GM19238 (cell line): ENCODE measurements around the gene JARID2.

Experiments
- DNase-seq: peaks from one replicate; pipeline ENCODE4 v3.0.0; 2011; ENCODE audit warnings: low spot score; ENCODE audit not compliant: insufficient read length

Gene JARID2

DNA sequence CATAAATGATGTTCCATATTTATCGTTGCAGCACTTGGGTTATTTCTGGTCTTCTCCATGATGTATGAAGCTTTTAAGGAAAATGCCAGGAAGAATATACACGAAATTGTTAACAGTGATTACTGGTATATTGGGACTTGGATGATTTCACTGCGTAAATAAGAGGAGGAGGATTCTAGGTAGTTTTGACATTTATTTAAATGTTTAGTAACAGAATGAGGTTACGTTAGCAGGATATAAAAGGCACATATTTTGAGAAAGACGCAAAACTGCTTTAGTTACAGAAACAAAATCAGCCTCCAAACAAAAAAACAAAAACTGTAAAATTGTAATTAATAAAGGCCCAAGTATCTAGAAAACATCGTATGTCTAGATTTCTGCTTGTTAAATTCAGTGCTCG, 147.7 kb downstream of the JARID2 start:
- DNase-seq, result no peak

DNA sequence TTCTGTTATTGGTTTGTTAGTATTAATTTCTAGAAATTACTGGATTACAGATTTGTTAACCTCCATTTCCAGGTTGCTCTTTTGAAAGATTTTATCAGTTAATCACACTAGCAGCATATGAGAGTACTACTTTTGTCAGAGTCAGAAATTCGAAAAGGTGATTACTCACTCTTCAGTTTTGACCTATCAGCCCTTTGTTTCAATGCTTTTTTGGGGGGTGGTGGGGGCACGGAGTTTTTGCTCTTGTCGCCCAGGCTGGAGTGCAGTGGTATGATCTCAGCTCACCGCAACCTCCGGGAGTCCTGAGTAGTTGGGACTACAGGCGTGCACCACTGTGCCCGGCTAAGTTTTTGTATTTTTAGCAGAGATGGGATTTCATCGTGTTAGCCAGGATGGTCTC, 149.2 kb downstream of the JARID2 start:
- DNase-seq, result no peak

DNA sequence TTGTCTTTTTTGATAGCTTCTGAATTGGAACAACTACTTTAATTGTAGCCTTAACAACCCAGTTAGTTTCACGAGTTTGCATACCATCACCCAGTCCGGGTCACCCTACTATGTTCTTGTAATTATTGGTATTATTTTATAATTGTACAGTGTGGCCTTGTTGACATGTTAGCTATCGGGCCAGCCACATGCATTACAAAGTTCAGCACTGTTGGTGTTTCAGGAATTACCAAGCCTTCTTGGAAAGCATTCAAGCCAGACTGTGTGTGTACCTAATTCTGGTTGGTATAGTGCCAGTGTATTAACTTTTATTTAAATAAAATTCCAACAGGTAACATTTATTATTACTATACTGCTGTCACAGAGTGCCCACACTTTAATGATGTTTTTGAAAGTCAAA, 150.9 kb downstream of the JARID2 start:
- no peak for DNase-seq

DNA sequence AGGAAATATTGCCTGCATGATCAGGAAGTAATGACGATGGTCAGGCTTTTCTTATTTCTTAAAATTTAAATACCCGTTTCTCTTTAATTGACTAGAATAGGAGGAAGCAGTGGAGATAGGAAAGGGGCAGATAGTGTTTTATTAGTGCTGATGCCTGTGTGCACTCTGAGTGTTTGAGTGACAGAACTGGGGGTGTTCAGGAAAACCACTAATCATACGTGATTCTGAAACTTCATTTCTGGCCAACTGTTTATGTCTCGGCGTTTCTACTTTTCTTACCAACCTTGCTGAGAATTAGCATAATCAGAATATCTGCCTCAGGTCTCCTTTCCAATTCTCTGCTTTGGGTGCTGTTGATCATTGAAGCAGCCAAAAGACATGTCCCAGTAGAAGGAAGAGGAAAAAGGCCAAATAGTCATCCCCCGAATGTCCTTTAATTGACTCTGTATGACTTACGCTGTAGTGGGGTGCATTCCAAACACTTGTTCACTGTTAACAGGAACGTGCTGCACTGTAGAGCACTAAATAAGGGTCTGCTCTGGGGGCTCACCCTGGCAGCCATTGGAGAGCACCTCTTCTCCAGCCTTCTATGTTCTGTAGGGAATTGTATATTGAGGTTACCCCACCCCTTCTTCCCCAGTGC, 152.9 kb downstream of the JARID2 start:
- no peak for DNase-seq

DNA sequence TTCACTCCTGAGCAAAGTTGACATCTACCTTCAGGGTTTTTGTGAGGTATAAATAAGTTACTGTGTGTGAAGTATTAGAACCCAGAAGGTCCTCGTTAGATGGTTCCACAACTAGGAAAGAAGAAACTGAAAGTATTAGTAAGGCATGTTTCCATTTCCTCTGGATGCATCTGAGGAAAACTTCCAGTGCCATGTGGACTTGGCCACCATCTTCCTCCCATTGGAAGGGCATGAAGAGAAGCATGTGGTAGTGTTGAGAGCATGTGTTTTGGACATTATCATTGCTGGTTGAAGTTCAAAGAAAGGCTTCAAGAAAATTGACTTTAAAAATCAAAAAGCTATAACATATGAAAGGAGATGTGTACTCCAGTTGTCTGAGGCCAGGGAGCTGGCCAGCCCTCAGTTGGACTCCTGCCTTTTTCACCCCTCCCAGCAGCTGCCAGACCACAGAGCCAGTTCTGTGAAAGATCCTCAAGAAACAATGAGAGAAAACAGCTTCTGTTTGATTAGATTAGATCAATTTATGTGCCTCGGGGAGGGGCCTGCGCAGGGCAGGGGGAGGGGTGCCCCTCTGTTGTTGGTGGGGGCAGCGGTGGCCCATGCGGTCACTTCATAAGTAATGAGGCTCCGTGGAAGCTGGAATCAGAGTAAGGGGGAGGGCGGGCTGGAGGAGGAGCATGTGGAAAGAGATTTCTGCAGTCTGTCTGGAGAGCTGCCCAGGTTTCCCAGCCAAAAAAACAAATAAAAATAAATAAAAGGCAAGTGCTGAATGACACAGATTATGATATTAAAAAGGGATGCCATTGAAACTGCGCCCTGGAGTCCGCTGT, 154.0 kb downstream of the JARID2 start:
- no peak for DNase-seq

- DNase-seq, result no peak
Observed at GRCh38 chr6:15400572-15401004, 154.7 kb downstream of the JARID2 start.

DNA sequence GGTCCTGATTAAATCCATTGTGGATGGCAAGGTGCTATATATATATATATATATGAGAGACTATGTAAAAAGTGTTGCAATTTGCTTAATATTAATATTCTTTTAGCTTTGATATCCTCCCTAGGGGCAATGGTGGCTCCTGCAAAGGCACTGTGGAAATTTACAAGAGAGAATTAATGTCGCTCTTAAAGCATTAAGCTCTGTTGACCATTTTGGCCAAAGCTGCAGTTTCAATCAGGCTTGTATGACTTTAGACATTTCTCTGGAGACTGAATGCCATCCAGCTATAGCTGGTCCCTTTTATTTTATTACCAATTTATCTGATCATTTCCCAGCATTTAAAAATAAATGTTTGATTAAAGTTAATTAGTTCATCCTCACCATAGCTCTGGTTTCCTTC, 155.3 kb downstream of the JARID2 start:
- DNase-seq, result no peak

- no peak for DNase-seq
Observed at GRCh38 chr6:15401769-15402250, 155.9 kb downstream of the JARID2 start.

- no peak for DNase-seq
Observed at GRCh38 chr6:15402406-15403045, 156.7 kb downstream of the JARID2 start.

- no peak for DNase-seq
Observed at GRCh38 chr6:15403094-15403755, 157.4 kb downstream of the JARID2 start.

- no peak for DNase-seq
Observed at GRCh38 chr6:15404685-15404980, 158.8 kb downstream of the JARID2 start.

DNA sequence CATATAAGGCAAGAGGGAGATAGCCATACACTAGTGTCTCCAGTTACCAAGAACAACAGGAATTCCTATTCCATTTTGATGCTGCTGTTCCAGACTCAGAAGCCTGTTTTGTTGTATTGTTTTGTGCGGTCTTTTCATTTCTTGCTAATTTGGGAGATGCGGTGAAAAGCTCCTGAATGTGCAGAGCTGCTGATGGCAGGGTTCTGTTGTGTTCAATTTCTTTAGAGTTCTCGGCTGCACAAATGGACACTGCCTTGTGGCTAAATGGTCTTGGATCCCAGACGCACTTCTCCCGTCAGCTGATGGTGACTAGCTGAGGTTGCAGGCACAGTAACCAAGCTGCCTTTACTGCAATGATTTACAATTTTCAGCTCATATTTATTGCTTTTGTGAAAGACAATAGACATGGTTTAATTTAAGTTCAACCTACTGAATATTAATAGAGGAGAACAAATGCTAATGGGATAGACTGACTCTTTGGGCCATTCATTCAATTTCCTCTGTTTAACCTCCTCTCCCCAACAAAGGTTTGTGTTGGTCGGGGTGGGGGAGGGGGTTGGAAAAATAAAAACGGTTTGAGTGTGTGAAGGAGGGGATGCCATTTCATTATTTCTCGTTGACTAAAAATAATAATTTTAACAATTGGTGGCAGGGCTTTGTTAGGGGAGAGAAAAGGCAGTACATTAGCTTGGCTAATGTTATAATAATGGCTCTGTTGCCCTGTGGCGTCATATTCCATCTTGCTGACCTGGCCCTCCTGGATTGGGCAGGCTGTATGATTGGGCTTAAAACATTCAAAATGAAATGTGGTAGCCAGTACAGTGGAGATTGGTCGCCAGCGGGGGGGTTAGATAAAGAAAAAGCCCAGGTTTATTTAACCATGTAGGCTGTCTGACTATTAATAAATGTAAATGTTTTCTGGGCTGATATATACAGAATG, 159.5 kb downstream of the JARID2 start:
- no peak for DNase-seq

GRCh38 chr6:15406452-15406851, 160.6 kb downstream of the JARID2 start:
- DNase-seq, result no peak

DNA sequence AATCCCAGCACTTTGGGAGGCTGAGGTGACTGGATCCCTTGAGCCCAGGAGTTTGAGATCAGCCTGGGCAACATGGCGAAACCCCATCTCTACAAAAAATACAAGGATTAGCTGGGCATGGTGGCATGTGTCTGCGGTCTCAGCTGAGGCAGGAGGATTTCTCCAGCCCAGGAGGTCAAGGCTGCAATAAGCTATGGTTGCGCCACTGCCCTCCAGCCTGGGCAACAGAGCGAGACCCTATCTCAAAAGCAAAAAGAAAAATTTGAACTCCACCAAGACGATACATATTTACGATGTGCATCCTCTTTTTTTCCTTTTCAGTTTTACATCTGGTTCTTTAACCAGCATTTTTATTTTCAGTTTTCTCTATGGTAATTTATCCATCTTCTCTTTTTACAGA, 162.1 kb downstream of the JARID2 start:
- DNase-seq, result no peak

DNA sequence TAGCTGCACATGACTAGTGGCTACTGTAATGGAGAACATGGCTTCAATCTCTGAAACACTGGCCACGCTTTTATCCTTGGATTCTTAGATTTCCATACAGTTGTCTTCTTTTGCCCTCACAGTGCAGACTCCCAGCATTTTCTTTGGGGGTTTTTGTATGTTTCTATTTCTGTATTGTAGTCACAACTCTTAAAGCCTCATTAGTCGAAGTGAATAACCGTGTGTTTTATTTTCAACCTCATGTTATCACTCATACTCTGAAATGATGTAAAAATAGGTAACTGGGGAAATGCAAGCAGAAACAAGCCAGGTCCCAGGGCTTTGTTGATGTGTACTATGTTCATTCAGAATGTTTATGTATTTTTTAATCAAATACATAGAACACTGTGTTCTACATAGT, 162.9 kb downstream of the JARID2 start:
- DNase-seq, result no peak

- DNase-seq, result no peak
Observed at GRCh38 chr6:15409301-15410125, 163.6 kb downstream of the JARID2 start.

- no peak for DNase-seq
Observed at GRCh38 chr6:15410126-15410391, 164.2 kb downstream of the JARID2 start.

DNA sequence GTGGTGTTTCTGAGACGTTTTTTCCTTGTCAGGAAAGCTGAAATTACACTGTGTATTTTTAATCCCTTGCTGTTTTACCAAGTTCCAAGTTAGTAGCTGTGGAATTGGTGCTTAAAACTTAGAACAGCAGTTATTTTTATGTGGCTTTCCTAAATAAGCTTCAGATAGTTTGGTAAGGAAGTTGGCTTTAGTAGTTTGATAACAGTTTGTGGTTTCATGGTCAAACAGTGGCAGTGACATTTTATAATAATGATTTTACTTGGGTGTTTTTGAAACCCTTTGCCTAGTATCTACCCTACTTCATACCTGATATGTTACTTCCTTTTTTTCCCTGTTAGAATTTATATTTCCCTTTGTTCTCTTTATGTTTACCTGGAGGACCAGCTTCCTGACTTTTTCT, 164.9 kb downstream of the JARID2 start:
- no peak for DNase-seq

DNA sequence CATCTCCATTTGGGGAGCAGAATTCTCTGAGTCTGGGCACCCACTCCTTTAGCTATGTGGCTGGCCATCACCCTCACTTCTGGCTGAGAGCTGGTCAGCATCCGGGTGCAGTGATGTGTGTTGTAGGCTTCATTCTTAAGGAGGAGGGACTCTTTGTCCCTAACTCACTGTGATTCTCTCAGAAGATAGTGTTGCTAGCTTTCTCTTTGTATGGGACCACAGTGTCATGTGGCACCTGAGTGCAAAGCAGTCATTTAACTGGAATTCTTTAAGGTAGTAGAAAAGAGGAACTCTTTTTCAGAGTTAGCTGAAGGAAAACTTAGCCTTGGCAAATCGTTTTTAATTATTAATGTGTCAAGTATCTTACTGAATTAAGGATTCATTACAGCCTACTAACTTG, 165.9 kb downstream of the JARID2 start:
- no peak for DNase-seq

- DNase-seq, result no peak
Observed at GRCh38 chr6:15412767-15413166, 166.9 kb downstream of the JARID2 start.
